Activated naive CD8-positive, alpha-beta T cell treated with anti-CD3 and anti-CD28 coated beads, Interleukin-2, amount 50 U/mL, for 16 hours (primary cell): Measurements from ENCODE around the gene PHF1.

Experiments
- DNase-seq: peaks from one replicate; pipeline ENCODE4 v3.0.0-alpha.2; 2020; ENCODE audit warnings: low read depth, low spot score

PHF1 gene

DNA sequence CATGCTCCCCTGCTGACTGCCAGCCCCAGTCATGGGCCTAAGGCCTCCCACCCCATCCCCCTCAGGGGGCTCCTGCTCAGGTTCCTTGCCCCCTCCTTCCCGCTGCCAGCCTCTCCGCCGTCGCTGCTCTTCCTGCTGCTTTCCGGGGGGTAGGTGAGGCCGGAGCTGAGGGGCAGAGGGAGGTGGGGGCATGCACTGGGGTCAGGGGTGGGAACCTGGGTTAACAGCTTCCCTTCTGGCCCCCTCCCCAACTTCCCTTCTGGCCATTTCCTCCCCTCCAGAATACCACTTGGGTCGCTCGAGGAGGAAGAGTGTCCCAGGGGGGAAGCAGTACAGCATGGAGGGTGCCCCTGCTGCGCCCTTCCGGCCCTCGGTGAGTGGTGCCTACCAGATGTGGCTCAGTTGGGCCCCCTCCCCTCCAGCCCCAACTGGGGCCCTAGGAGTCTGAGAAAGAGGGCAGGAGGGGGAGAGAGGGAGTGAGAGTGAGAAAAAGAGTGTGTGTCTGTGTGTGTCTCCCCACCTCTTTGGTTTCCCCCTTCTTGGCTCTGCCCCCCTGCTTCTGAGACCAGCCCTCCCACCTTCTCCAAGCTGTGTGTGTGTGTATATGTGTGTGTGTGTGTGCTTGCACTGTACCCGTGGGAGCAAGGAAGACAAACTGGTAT is 21.2 kb downstream of the PHF1 start:
- DNase-seq: no peak

DNA sequence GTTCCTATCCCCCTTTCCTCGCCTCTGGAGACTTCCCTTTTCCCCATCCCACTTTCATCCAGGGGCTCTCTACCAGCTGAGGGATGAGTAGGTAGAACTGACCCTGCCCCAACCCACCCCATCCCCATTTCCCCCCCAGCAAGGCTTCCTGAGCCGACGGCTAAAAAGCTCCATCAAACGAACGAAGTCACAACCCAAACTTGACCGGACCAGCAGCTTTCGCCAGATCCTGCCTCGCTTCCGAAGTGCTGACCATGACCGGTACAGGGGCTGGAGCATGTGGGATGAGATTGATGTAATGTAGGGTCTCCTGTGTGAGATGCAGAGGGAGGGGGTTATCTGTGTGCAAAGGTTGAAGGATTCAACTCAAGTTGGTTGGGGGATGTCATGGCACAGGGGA is 21.7 kb downstream of the PHF1 start:
- DNase-seq: no peak

GRCh38 chr6:33433001-33433543 is 22.3 kb downstream of the PHF1 start:
- no peak for DNase-seq

GRCh38 chr6:33433544-33434191 is 22.9 kb downstream of the PHF1 start:
- DNase-seq: no peak

GRCh38 chr6:33434961-33435360 is 24.1 kb downstream of the PHF1 start:
- DNase-seq: no peak

DNA sequence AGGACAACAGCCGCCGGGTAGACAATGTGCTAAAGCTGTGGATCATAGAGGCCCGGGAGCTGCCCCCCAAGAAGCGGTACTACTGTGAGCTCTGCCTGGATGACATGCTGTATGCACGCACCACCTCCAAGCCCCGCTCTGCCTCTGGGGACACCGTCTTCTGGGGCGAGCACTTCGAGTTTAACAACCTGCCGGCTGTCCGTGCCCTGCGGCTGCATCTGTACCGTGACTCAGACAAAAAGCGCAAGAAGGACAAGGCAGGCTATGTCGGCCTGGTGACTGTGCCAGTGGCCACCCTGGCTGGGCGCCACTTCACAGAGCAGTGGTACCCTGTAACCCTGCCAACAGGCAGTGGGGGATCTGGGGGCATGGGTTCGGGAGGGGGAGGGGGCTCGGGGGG is 26.9 kb downstream of the PHF1 start:
- DNase-seq: no peak

- DNase-seq: no peak
These were observed 28.3 kb downstream of the PHF1 start for GRCh38 chr6:33438978-33439594.

DNA sequence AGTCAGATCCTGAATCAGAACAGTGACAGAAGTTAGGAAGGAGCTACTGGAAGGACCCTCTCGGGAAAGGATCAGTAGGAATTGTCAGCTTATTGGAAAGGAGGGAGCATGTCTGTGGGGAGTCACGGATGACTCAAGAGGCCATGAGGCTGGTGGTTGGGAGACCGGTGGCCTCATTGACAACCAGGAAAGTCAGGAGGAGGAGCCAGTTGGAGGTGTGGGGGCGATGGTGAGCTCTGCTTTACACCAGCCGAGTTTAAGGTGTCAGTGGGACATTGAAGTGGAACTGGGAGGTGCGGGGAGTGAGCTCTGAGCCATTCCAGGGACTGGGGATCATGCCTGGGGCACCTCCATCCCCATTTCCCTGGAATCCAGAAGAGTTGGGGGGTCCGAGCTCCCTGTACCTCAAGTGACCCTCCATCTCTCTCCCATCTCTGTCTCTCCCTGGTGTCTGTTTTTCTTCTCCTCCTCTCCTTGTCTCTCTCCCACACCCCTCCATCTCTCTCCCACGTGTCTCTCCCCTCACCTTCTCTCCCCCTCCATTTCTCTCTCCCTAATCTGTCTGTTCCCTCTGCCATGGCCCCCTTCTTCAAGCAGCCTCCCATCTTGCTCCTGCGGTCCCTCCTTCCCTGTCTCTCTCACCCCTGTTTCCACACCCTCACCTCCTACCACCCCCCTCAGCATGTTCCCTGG is 29.3 kb downstream of the PHF1 start:
- DNase-seq: no peak

DNA sequence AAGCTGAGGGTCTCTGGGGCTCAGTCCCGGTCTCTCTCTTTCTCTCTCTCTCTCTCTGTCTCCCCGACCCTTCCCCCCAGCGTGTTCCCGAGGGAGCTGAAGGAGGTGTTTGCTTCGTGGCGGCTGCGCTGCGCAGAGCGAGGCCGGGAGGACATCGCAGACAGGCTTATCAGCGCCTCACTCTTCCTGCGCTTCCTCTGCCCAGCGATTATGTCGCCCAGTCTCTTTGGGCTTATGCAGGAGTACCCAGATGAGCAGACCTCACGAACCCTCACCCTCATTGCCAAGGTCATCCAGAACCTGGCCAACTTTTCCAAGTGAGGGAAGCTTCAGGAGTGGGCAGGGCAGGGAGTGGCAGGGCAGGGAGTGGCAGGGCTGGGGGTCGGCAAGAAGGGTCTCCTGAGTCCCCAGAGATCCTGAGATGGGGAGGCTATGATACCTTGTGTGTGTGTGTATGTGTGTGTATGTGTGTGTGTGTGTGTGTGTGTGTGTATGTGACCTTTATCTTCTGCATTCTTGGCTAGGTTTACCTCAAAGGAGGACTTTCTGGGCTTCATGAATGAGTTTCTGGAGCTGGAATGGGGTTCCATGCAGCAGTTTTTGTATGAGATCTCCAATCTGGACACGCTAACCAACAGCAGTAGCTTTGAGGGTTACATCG is 30.0 kb downstream of the PHF1 start:
- no peak for DNase-seq

DNA sequence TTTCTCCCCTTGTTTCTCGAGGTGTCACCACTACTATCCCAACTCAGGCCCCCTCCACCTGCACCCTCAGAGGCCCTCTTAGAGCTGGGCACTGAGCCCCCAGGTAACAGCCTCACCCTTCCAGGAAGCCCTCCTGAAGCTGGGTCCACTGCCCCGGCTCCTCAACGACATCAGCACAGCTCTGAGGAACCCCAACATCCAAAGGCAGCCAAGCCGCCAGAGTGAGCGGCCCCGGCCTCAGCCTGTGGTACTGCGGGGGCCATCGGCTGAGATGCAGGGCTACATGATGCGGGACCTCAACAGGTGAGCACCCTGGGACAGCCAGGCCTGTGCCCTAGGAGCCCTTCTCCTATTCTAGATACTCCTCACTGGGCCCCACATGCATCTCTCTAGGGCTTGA is 30.6 kb downstream of the PHF1 start:
- no peak for DNase-seq

GRCh38 chr6:33442283-33442682 is 31.5 kb downstream of the PHF1 start:
- no peak for DNase-seq

DNA sequence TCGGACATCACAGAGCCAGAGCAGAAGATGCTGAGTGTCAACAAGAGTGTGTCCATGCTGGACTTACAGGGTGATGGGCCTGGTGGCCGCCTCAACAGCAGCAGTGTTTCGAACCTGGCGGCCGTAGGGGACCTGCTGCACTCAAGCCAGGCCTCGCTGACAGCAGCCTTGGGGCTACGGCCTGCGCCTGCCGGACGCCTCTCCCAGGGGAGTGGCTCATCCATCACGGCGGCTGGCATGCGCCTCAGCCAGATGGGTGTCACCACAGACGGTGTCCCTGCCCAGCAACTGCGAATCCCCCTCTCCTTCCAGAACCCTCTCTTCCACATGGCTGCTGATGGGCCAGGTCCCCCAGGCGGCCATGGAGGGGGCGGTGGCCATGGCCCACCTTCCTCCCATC is 32.2 kb downstream of the PHF1 start:
- DNase-seq: no peak

GRCh38 chr6:33443619-33444504 is 33.0 kb downstream of the PHF1 start:
- no peak for DNase-seq

DNA sequence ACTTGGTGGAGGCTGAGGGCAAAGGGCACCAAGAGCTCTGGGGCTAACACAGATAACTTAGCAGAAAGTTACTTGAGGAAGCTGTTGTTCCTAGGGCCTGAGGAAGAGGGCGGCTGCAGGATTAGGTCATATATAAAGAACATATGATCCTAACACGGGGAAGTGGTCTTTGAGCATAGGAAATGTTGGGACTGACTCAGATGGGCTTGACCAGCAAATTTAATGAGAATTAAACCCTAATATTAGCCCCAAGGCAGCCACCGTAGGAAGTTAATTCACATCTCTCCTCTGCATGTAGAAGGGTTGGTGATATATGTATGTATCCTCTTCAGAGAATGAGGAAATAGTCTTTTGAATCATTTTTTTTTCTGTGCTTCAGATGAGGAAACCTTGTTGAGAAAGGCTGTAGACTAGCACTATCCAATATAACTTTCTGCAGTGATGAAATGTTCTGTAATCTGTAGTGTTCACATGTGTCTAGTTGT is 34.3 kb downstream of the PHF1 start:
- no peak for DNase-seq

DNA sequence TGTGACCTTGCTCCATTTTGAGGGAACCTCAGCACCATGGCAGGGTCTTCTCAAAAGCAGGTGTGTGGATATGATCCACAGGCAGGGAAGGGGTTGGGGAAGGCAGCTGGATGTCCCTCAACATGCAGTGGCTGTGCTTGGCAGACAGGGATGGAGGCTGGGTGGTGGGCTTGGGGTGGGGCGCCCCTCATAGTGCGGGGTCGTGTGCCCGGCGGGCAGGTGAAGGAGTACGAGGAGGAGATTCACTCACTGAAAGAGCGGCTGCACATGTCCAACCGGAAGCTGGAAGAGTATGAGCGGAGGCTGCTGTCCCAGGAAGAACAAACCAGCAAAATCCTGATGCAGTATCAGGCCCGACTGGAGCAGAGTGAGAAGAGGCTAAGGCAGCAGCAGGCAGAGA is 35.5 kb downstream of the PHF1 start:
- DNase-seq: no peak

DNA sequence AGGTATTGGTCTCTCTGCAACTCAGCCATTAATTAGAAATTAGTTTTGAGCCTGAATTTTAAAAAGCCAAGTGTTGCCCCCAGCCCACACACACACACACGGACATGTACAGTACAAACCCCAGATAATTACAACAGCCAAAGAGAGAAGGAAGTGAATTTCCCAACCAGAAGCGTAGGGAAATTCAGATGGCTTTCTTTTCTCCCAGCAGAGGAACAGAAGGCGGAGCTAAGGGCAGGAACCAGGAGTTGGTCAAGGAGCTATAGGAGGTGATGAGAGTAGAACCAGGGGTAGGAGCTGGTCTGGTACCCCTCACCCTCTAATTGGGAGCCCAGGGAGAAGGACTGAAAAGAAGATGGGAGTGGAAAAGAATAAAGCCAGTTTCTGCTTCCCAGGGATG is 39.6 kb downstream of the PHF1 start:
- no peak for DNase-seq

DNA sequence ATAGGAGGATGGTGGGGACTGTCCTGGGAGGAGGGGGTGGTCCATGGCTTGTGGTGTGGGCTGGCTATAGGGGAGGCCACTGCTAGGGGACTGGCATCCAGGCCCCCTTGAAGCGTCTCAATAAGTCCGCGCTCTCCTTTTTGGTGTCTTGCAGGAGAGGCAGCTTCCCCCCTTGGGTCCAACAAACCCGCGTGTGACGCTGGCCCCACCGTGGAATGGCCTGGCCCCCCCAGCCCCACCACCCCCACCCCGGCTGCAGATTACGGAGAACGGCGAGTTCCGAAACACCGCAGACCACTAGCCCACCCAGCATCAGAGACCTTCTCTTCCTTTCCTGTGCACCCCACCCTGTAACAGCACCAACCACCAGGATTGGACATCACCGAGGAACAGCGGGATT is 40.8 kb downstream of the PHF1 start:
- DNase-seq: no peak

- DNase-seq: no peak
These were observed 41.7 kb downstream of the PHF1 start for GRCh38 chr6:33452496-33452895.

- DNase-seq: no peak
These were observed 42.7 kb downstream of the PHF1 start for GRCh38 chr6:33453393-33454008.
